ENCODE data around the gene TP53BP1.

TP53BP1 gene

DNA sequence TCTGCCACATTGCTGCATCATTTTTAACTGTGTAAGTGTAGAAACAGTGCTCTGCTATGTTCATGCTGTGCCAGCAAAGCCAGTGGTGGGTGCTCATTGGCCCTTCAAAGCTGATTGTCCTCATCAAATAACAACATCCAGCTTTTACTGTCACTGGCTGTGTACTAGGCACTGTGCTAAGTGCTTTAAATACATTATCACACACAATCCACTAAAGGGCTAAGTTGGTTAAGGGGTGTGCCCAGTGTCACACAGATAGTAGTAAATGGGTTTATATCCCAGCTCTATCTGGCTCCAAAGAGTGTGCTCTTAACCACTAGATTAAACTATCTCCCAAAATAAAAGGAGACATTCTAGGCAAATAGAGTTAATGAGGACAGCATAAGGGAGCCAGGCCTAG is 114.4 kb downstream of the TP53BP1 start:
- in situ Hi-C loops (cut with MboI; ENCODE audit: low sequenced_read_pairs, unreplicated experiment) = no loop called here
- DNase-seq (ENCODE audit: low spot score) = no peak
- TF ChIP-seq, protein P1, sequence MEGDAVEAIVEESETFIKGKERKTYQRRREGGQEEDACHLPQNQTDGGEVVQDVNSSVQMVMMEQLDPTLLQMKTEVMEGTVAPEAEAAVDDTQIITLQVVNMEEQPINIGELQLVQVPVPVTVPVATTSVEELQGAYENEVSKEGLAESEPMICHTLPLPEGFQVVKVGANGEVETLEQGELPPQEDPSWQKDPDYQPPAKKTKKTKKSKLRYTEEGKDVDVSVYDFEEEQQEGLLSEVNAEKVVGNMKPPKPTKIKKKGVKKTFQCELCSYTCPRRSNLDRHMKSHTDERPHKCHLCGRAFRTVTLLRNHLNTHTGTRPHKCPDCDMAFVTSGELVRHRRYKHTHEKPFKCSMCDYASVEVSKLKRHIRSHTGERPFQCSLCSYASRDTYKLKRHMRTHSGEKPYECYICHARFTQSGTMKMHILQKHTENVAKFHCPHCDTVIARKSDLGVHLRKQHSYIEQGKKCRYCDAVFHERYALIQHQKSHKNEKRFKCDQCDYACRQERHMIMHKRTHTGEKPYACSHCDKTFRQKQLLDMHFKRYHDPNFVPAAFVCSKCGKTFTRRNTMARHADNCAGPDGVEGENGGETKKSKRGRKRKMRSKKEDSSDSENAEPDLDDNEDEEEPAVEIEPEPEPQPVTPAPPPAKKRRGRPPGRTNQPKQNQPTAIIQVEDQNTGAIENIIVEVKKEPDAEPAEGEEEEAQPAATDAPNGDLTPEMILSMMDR (IDR thresholded peaks at IDR 0.05; ENCODE audit: borderline replicate concordance, control extremely low read depth, extremely low read depth, insufficient read depth, missing control alignments) = no peak

DNA sequence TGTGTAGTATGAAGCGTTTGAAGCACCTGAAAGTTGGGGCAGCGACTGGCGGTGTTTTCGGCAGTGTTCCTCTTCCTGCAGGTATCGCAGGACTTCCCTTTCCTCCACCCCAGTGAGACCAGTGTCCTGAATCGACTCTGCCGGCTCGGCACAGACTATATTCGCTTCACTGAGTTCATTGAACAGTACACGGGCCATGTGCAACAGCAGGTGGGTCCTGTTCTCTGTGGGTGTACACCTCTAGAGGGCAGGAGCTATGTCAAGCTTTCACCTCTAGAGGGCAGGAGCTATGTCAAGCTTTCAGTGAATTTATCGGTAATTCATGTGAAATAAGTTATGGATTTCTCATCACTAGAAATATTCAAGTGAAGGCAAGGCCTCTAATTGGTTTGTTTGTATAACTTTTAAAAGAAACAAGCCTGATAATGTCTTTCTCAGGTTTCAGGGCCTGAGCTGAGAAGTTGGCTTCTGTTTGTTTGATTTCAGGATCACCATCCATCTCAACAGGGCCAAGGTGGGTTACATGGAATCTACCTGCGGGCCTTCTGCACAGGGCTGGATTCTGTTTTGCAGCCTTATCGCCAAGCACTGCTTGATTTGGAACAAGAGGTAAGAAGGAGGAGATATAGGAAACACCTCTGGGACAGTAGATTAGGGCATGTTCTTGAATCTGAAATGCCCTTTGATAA is 116.8 kb downstream of the TP53BP1 start:
- peak; percentile 67 for DNase-seq (ENCODE audit: low spot score)
- in situ Hi-C loops (cut with MboI; ENCODE audit: low sequenced_read_pairs, unreplicated experiment) = no loop called here
- TF ChIP-seq, protein P1 (IDR thresholded peaks at IDR 0.05; ENCODE audit: borderline replicate concordance, control extremely low read depth, extremely low read depth, insufficient read depth, missing control alignments) = peak; percentile 71

DNA sequence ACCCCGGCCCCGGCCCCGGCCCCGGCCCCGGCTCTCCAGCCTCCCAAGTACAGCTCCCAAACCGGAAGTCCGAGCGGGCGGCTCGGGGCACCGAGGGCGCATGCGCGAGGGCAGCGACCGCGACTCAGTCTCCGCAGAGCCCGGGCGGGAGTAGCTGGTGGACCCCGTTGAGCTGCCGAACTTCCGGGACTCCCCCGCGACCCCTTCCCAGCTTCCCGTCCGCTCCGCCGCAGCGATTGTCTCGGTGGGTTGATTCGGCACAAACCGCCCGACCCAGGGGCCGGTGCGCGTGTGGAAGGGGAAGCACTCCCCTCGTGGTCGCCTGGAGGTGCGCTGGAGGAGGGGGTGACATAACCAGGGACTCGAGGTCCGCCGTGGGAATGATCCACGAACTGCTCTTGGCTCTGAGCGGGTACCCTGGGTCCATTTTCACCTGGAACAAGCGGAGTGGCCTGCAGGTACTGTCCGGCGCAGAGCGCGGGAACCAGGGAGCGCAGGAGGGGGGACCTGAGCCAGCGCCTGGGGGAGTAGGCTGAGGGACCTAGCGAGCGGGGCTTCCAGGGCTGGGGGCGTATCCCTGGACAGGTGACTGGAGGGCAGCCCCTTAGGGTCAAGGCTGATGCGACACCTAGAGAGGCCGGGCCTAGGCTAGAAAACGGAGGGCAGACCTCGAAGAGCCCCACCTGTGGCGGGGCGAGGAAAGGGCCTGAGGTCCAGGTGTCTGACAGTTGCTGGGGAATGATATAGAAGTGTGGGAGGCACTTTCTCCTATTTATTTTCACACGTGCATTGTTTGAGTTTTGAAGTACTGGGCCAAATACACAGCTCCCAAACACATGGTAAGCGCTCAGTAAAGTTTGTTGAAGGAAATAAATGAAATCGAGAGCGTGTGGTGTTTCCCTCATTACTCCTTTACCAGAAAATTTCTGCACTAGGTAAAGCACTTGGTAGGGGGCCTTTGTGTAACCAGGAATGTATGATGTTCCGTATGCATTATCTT is 121.7 kb downstream of the TP53BP1 start, which contains the start of the genes TUBGCP4 and ZSCAN29:
Gene TUBGCP4 (plus strand): TSS at position 127 of the 1,000 bp plus-strand sequence. CDS start 254 bp downstream, at position 381.
Gene ZSCAN29 (minus strand): TSS at position 69 of the 1,000 bp plus-strand sequence. CDS start 1,130 bp downstream, outside the sequence.
- TF ChIP-seq, protein P1 (IDR thresholded peaks at IDR 0.05; ENCODE audit: borderline replicate concordance, control extremely low read depth, extremely low read depth, insufficient read depth, missing control alignments) = peak; percentile 54
- in situ Hi-C loops (cut with MboI; ENCODE audit: low sequenced_read_pairs, unreplicated experiment) = no loop called here
- peak; percentile 97 for DNase-seq (ENCODE audit: low spot score)

DNA sequence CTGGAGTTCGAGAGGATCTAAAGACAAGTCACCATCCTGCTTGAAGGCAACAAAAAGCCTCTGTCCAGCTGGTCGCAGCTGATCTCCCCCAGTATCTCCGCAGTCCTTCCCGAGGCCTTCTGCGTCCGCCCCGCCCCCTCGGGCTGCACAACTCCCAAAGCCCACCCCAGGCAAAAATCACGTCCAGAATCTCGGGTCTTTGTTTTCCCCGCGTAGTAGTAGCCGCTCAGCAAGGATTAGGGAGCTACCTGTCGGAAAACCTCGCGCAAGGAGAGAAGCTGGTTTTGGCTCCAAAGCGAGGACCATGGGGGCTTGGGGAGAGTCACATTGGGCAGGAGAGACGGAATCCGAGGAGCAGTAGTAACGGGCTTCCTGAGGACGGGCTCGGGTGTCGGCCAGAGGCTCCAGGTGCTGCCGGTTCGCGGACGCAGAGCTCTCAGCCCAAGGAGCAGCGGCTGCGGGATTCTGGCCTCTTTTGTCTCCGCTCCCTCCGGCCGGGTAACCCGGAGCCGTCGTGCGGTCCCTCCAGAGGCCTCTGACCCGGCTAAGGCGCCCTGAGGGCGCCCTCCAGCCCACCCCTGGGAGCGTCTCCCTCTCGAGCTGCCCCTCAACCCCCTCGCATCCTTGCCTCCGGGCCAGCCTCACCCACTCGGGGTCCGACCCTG is 122.5 kb downstream of the TP53BP1 start:
- in situ Hi-C loops (cut with MboI; ENCODE audit: low sequenced_read_pairs, unreplicated experiment) = no loop called here
- TF ChIP-seq, protein P1 (IDR thresholded peaks at IDR 0.05; ENCODE audit: borderline replicate concordance, control extremely low read depth, extremely low read depth, insufficient read depth, missing control alignments) = no peak
- DNase-seq (ENCODE audit: low spot score) = no peak

DNA sequence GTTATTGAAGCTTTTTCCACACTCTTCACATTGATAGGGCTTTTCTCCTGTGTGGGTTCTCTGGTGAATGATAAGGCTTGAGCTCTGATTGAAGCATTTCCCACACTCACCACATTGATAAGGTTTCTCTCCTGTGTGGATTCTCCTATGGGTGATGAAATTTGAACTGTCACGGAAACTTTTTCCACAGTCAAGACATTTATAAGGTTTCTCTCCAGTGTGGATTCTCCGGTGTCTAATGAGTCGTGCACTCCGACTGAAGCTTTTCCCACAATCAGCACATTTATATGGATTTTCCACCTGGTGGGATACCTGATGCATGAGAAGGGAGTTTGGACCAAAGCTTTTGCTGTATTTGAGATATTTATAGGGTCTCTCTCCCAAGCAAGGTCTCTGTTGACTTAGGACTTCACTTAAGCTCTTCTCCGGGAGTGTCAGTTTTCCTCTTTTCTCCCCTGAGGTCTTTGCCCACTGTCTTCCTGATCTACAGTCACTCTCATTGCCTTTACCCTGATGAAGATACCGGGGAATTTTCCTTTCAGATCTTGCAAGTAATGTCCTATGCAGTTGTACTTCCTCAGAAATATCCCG is 131.5 kb downstream of the TP53BP1 start:
- in situ Hi-C loops (cut with MboI; ENCODE audit: low sequenced_read_pairs, unreplicated experiment) = no loop called here
- no peak for DNase-seq (ENCODE audit: low spot score)
- TF ChIP-seq, protein P1 (IDR thresholded peaks at IDR 0.05; ENCODE audit: borderline replicate concordance, control extremely low read depth, extremely low read depth, insufficient read depth, missing control alignments) = no peak
